Breast epithelium (tissue), 3 donors: ENCODE results near the gene TSC1.

Experiments used
- POLR2AphosphoS5 ChIP-seq, 3 donors: sonication (generic); formaldehyde crosslinking; IDR thresholded peaks; one replicate each; pipeline ENCODE4 v1.6.1; 2017; ENCODE audit warnings: antibody characterized with exemption in 3 of 3
- TF ChIP-seq, protein P1 (sequence below), 3 donors: fragments of 450-650 bp; IDR thresholded peaks; one replicate each; pipeline ENCODE4 v1.5.1; 2016 to 2017; ENCODE audit warnings: antibody characterized with exemption in 3 of 3, mild to moderate bottlenecking in 3 of 3, moderate library complexity in 3 of 3

DNA sequence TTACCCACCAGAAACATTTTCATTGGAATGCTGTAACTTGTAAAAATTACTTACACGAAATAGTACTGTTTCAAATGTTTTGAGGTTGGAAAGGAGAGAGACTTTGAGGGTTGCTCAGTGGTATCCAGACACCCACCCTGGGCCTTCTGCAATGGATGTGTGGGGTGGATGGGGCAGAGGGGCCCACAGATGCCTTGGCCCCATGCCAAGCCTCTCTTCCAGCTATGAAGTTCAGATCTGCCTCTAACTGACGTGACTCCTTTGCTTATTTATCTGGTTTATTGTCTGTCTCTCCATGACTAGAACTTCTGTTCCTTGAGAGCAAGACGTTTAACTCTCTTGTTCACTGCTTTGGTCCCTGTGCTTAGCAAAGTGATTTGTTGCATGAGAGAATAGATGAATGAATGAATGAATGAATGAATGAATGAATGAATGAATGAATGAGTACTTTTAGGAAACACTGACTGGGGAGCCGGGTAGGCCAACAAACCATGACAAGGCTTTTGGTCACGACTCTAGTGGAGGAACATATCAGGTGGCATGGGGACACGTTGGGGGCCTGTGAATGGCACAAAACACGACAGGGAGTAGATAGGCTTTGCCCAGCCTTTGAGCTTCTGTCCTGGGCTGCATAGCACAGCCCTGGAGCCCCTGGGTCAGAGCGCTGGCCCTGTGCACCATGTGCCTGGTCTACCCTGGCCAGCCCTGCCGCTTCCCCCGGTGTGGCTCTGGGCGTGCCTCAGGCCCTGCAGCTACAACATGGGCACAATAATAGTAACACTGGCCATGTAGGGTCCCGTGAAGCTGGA lies 98.1 kb downstream of the TSC1 start:
- TF ChIP-seq, protein P1, sequence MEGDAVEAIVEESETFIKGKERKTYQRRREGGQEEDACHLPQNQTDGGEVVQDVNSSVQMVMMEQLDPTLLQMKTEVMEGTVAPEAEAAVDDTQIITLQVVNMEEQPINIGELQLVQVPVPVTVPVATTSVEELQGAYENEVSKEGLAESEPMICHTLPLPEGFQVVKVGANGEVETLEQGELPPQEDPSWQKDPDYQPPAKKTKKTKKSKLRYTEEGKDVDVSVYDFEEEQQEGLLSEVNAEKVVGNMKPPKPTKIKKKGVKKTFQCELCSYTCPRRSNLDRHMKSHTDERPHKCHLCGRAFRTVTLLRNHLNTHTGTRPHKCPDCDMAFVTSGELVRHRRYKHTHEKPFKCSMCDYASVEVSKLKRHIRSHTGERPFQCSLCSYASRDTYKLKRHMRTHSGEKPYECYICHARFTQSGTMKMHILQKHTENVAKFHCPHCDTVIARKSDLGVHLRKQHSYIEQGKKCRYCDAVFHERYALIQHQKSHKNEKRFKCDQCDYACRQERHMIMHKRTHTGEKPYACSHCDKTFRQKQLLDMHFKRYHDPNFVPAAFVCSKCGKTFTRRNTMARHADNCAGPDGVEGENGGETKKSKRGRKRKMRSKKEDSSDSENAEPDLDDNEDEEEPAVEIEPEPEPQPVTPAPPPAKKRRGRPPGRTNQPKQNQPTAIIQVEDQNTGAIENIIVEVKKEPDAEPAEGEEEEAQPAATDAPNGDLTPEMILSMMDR (IDR thresholded peaks at IDR 0.05), result no peak
- no peak for TF ChIP-seq POLR2AphosphoS5 (IDR thresholded peaks at IDR 0.05)
